Activated CD4-positive, alpha-beta T cell treated with anti-CD3 and anti-CD28 coated beads, Interleukin-2, amount 10 ng/mL, durations not matched to agents 7 days and 5 days (primary cell): ENCODE measurements around the gene TDRD12. TPM values are rescaled to one million over a fixed set of nuclear protein-coding genes. Genes with fewer than 3 reads are reported as not detected.

ENCODE experiments used
- CTCF ChIA-PET: fragments of 350-600 bp; sonication (Branson Sonifier 250); formaldehyde crosslinking; loops from one replicate; lab custom pipeline; 2021; ENCODE audit warnings: antibody characterized with exemption; lab: Charles Lee
- POLR2A ChIA-PET: fragments of 350-600 bp; sonication (Branson Sonifier 250); formaldehyde crosslinking; loops from one replicate; lab custom pipeline; 2021; ENCODE audit warnings: antibody characterized with exemption; lab: Charles Lee
- DNase-seq: peaks from one replicate; pipeline ENCODE4 v3.0.0-alpha.2; 2020
- H3K27ac Mint-ChIP-seq: one replicate; pipeline ENCODE4 v1.8.0; 2021; ENCODE audit warnings: mild to moderate bottlenecking, moderate library complexity, mixed read lengths
- H3K27me3 Mint-ChIP-seq: one replicate; pipeline ENCODE4 v1.8.0; 2021; ENCODE audit warnings: mixed read lengths
- H3K36me3 Mint-ChIP-seq: one replicate; pipeline ENCODE4 v1.8.0; 2021; ENCODE audit warnings: low read depth, mixed read lengths
- H3K4me1 Mint-ChIP-seq: one replicate; pipeline ENCODE4 v1.8.0; 2021; ENCODE audit warnings: mixed read lengths
- H3K4me3 Mint-ChIP-seq: one replicate; pipeline ENCODE4 v1.8.0; 2021; ENCODE audit warnings: mild to moderate bottlenecking, moderate library complexity, mixed read lengths
- H3K9me3 Mint-ChIP-seq: one replicate; pipeline ENCODE4 v1.8.0; 2021; ENCODE audit warnings: mixed read lengths
- total RNA-seq, 2 experiments: library from RNA; stranded (reverse); gene quantifications; one replicate each; pipeline ENCODE4 v1.2.3, GENCODE V29; 2021

Gene TDRD12
- total RNA-seq = under 1 TPM; 0.25 to 0.52 TPM

- peaks cover under 1% of the 10 kb centered on the region for H3K27me3 Mint-ChIP-seq
- ChIA-PET POLR2A (no interaction called here), CTCF (no interaction called here)
- H3K4me1 Mint-ChIP-seq = no peaks in the 10 kb centered on the region
- peaks cover 7% of the 10 kb centered on the region for H3K36me3 Mint-ChIP-seq
- no peaks in the 10 kb centered on the region for H3K9me3 Mint-ChIP-seq
- H3K27ac Mint-ChIP-seq = peak within 1 kb of the TSS; percentile 5
- no peak within 1 kb of the TSS for H3K4me3 Mint-ChIP-seq
- DNase-seq = no peak
Measured at GRCh38 chr19:32719611-32720059, at the start of gene TDRD12. TDRD12 (plus strand) TSS chr19:32719767; CDS start chr19:32720073, 306 bp downstream.

GRCh38 chr19:32671883-32672593 is 47.5 kb upstream of the TDRD12 start:
- ChIA-PET POLR2A (no interaction called here), CTCF (interaction anchor here (0.8 to 1.0 kb wide), 2 partner anchors 20 to 1016 kb away, joined by 3 read pairs; partner anchors contain the start of gene NUDT19)
- Mint-ChIP-seq H3K27ac (no peak overlapping the region), H3K27me3 (peaks cover 4% of the 10 kb centered on the region), H3K4me1 (peaks cover 44% of the 10 kb centered on the region), H3K4me3 (no peak overlapping the region), H3K9me3 (no peaks in the 10 kb centered on the region), H3K36me3 (peaks cover 11% of the 10 kb centered on the region)
- no peak for DNase-seq

- H3K36me3 Mint-ChIP-seq = peaks cover 11% of the 10 kb centered on the region
- peaks cover 50% of the 10 kb centered on the region for H3K4me1 Mint-ChIP-seq
- H3K27ac Mint-ChIP-seq = no peak overlapping the region
- POLR2A ChIA-PET = no interaction called here
- H3K4me3 Mint-ChIP-seq = peak overlapping the region; percentile 55
- CTCF ChIA-PET = interaction anchor here (0.8 to 1.0 kb wide), 2 partner anchors 19 to 1016 kb away, joined by 3 read pairs; partner anchors contain the start of gene NUDT19
- DNase-seq = no peak
- no peaks in the 10 kb centered on the region for H3K9me3 Mint-ChIP-seq
- H3K27me3 Mint-ChIP-seq = peaks cover 12% of the 10 kb centered on the region
Measured at GRCh38 chr19:32672841-32673240, 46.7 kb upstream of the TDRD12 start.

GRCh38 chr19:32673573-32673972 is 46.0 kb upstream of the TDRD12 start:
- H3K9me3 Mint-ChIP-seq = no peaks in the 10 kb centered on the region
- DNase-seq = no peak
- ChIA-PET POLR2A (no interaction called here), CTCF (interaction anchor here (0.5 kb wide), 1 partner anchor 1048 kb away, joined by 4 read pairs; no protein-coding TSS in a partner anchor)
- no peak overlapping the region for H3K27ac Mint-ChIP-seq
- H3K4me3 Mint-ChIP-seq = peak overlapping the region; percentile 92
- H3K36me3 Mint-ChIP-seq = peaks cover 11% of the 10 kb centered on the region
- peaks cover 50% of the 10 kb centered on the region for H3K4me1 Mint-ChIP-seq
- peaks cover 15% of the 10 kb centered on the region for H3K27me3 Mint-ChIP-seq

GRCh38 chr19:32674153-32674930 is 45.2 kb upstream of the TDRD12 start:
- H3K4me1 Mint-ChIP-seq = peaks cover 44% of the 10 kb centered on the region
- no peak for DNase-seq
- ChIA-PET POLR2A (interaction anchor here (1.1 kb wide), 1 partner anchor 17 kb away, joined by 3 read pairs; no protein-coding TSS in a partner anchor), CTCF (interaction anchor here (0.5 to 0.6 kb wide), 3 partner anchors 33 to 1048 kb away, joined by 3 to 4 read pairs (median 3); no protein-coding TSS in a partner anchor)
- H3K27ac Mint-ChIP-seq = peak overlapping the region; percentile 90
- H3K4me3 Mint-ChIP-seq = peak overlapping the region; percentile 92
- H3K9me3 Mint-ChIP-seq = no peaks in the 10 kb centered on the region
- peaks cover 10% of the 10 kb centered on the region for H3K36me3 Mint-ChIP-seq
- H3K27me3 Mint-ChIP-seq = peaks cover 15% of the 10 kb centered on the region

GRCh38 chr19:32674931-32675719 is 44.4 kb upstream of the TDRD12 start, which contains the start of gene ANKRD27:
ANKRD27 (minus strand) TSS chr19:32675180; CDS start chr19:32659015, 16,165 bp downstream.
- ChIA-PET POLR2A (interaction anchor here (1.1 kb wide), 1 partner anchor 16 kb away, joined by 3 read pairs; no protein-coding TSS in a partner anchor), CTCF (interaction anchor here (0.6 kb wide), 1 partner anchor 33 kb away, joined by 3 read pairs; no protein-coding TSS in a partner anchor)
- no peaks in the 10 kb centered on the region for H3K9me3 Mint-ChIP-seq
- peak within 1 kb of the TSS; percentile 92 for H3K4me3 Mint-ChIP-seq
- H3K27me3 Mint-ChIP-seq = peaks cover 19% of the 10 kb centered on the region
- H3K4me1 Mint-ChIP-seq = peaks cover 37% of the 10 kb centered on the region
- H3K36me3 Mint-ChIP-seq = peaks cover 7% of the 10 kb centered on the region
- DNase-seq = peak; percentile 98
- peak within 1 kb of the TSS; percentile 90 for H3K27ac Mint-ChIP-seq

- POLR2A ChIA-PET = interaction anchor here (1.1 kb wide), 1 partner anchor 16 kb away, joined by 3 read pairs; no protein-coding TSS in a partner anchor
- DNase-seq = peak; percentile 66
- Mint-ChIP-seq H3K27me3 (peaks cover 19% of the 10 kb centered on the region), H3K4me1 (peaks cover 34% of the 10 kb centered on the region), H3K27ac (peak within 1 kb of the TSS; percentile 86), H3K9me3 (no peaks in the 10 kb centered on the region), H3K4me3 (peak within 1 kb of the TSS; percentile 88), H3K36me3 (peaks cover 7% of the 10 kb centered on the region)
- CTCF ChIA-PET = interaction anchor here (0.6 kb wide), 1 partner anchor 96 kb away, joined by 3 read pairs; no protein-coding TSS in a partner anchor
Measured at GRCh38 chr19:32675720-32676185, 43.8 kb upstream of the TDRD12 start, which contains the start of gene RGS9BP. RGS9BP (plus strand) TSS chr19:32675848; CDS start chr19:32676264, 416 bp downstream.

- Mint-ChIP-seq H3K27me3 (peaks cover 21% of the 10 kb centered on the region), H3K4me1 (peaks cover 30% of the 10 kb centered on the region), H3K4me3 (peak overlapping the region; percentile 88), H3K36me3 (peaks cover 7% of the 10 kb centered on the region), H3K9me3 (no peaks in the 10 kb centered on the region), H3K27ac (no peak overlapping the region)
- CTCF ChIA-PET = interaction anchor here (0.6 kb wide), 1 partner anchor 97 kb away, joined by 3 read pairs; no protein-coding TSS in a partner anchor
- POLR2A ChIA-PET = interaction anchor here (0.6 kb wide), 1 partner anchor 402 kb away, joined by 3 read pairs; no protein-coding TSS in a partner anchor
- DNase-seq = no peak
Measured at GRCh38 chr19:32676186-32676894, 43.2 kb upstream of the TDRD12 start.

- Mint-ChIP-seq H3K4me1 (peaks cover 27% of the 10 kb centered on the region), H3K9me3 (no peaks in the 10 kb centered on the region), H3K27me3 (peaks cover 21% of the 10 kb centered on the region), H3K4me3 (peak overlapping the region; percentile 9), H3K27ac (no peak overlapping the region), H3K36me3 (peaks cover 7% of the 10 kb centered on the region)
- CTCF ChIA-PET = interaction anchor here (0.6 kb wide), 1 partner anchor 39 kb away, joined by 3 read pairs; no protein-coding TSS in a partner anchor
- POLR2A ChIA-PET = no interaction called here
- DNase-seq = no peak
Measured at GRCh38 chr19:32676895-32677359, 42.6 kb upstream of the TDRD12 start.

GRCh38 chr19:32677657-32678056 is 41.9 kb upstream of the TDRD12 start:
- peaks cover 7% of the 10 kb centered on the region for H3K36me3 Mint-ChIP-seq

GRCh38 chr19:32680986-32681385 is 38.6 kb upstream of the TDRD12 start:
- no peak for DNase-seq
- POLR2A ChIA-PET = no interaction called here
- CTCF ChIA-PET = interaction anchor here (1.0 kb wide), 1 partner anchor 265 kb away, joined by 3 read pairs; no protein-coding TSS in a partner anchor
- no peaks in the 10 kb centered on the region for H3K9me3 Mint-ChIP-seq
- no peak overlapping the region for H3K4me3 Mint-ChIP-seq
- H3K27me3 Mint-ChIP-seq = peaks cover 22% of the 10 kb centered on the region
- H3K36me3 Mint-ChIP-seq = no peaks in the 10 kb centered on the region
- no peak overlapping the region for H3K27ac Mint-ChIP-seq
- peaks cover 5% of the 10 kb centered on the region for H3K4me1 Mint-ChIP-seq

More at GRCh38 chr19:32677657-32678056, 41.9 kb upstream of the TDRD12 start:
- Mint-ChIP-seq H3K27me3 (peaks cover 24% of the 10 kb centered on the region), H3K27ac (no peak overlapping the region), H3K4me1 (peaks cover 23% of the 10 kb centered on the region), H3K9me3 (no peaks in the 10 kb centered on the region), H3K4me3 (no peak overlapping the region)
- CTCF ChIA-PET = interaction anchor here (0.5 to 0.6 kb wide), 3 partner anchors 39 to 1758 kb away, joined by 3 read pairs; no protein-coding TSS in a partner anchor
- no peak for DNase-seq
- POLR2A ChIA-PET = no interaction called here
